H9 (cell line): ENCODE measurements around the gene VPS13C. TPM values are rescaled to one million over a fixed set of nuclear protein-coding genes. Genes with fewer than 3 reads are reported as not detected.

ENCODE experiments used
- DNase-seq: peaks from one replicate; pipeline ENCODE4 v3.0.0-alpha.2; 2017
- H2AFZ ChIP-seq: one replicate; pipeline ENCODE4 v1.6.1; 2013; ENCODE audit warnings: mild to moderate bottlenecking, low read length, control low read depth, moderate library complexity
- H2AK5ac ChIP-seq: 2 replicates; pipeline ENCODE4 v1.6.1; 2013; ENCODE audit warnings: low read length, control low read depth, mixed read lengths; ENCODE audit not compliant: insufficient read length
- H2BK120ac ChIP-seq: one replicate; pipeline ENCODE4 v1.6.1; 2013; ENCODE audit warnings: low read depth, mild to moderate bottlenecking, low read length, control low read depth, inconsistent platforms; ENCODE audit not compliant: poor library complexity, severe bottlenecking
- H2BK12ac ChIP-seq: 2 replicates; pipeline ENCODE4 v1.6.1; 2013; ENCODE audit warnings: low read length, control low read depth, mixed read lengths, low read depth; ENCODE audit not compliant: insufficient read length
- H2BK15ac ChIP-seq: 2 replicates; pipeline ENCODE4 v1.6.1; 2013; ENCODE audit warnings: low read depth, low read length, control low read depth
- H2BK20ac ChIP-seq: one replicate; pipeline ENCODE4 v1.6.1; 2013; ENCODE audit warnings: low read depth, mild to moderate bottlenecking, low read length, control low read depth, inconsistent platforms; ENCODE audit not compliant: poor library complexity, severe bottlenecking
- H2BK5ac ChIP-seq: 2 replicates; pipeline ENCODE4 v1.6.1; 2013; ENCODE audit warnings: low read length, control low read depth, mixed read lengths; ENCODE audit not compliant: insufficient read length
- H3K14ac ChIP-seq: 2 replicates; pipeline ENCODE4 v1.6.1; 2013; ENCODE audit warnings: low read length, control low read depth; ENCODE audit not compliant: insufficient read depth
- H3K18ac ChIP-seq: 2 replicates; pipeline ENCODE4 v1.6.1; 2013; ENCODE audit warnings: low read depth, mild to moderate bottlenecking, mixed read lengths, low read length, control low read depth; ENCODE audit not compliant: insufficient read length
- H3K23ac ChIP-seq: 2 replicates; pipeline ENCODE4 v1.6.1; 2013; ENCODE audit warnings: low read length, control low read depth, mixed read lengths, low read depth; ENCODE audit not compliant: insufficient read length
- H3K23me2 ChIP-seq: 2 replicates; pipeline ENCODE4 v1.6.1; 2013; ENCODE audit warnings: low read depth, mild to moderate bottlenecking, mixed read lengths, low read length, control low read depth; ENCODE audit not compliant: insufficient read length, poor library complexity, severe bottlenecking
- H3K27ac ChIP-seq: 2 replicates; pipeline ENCODE4 v1.5.1; 2013; ENCODE audit warnings: low read length, control low read depth, mixed read lengths, low read depth; ENCODE audit not compliant: insufficient read length
- H3K27me3 ChIP-seq: 2 replicates; pipeline ENCODE4 v1.6.1; 2013; ENCODE audit warnings: low read length, control low read depth, inconsistent platforms; ENCODE audit not compliant: insufficient read depth
- H3K4ac ChIP-seq: 2 replicates; pipeline ENCODE4 v1.6.1; 2013; ENCODE audit warnings: low read depth, mild to moderate bottlenecking, control low read depth, inconsistent platforms, low read length, moderate library complexity
- H3K4me1 ChIP-seq: 2 replicates; pipeline ENCODE4 v1.6.1; 2013; ENCODE audit warnings: low read length, control low read depth, inconsistent platforms; ENCODE audit not compliant: insufficient read depth
- H3K4me2 ChIP-seq: 2 replicates; pipeline ENCODE4 v1.6.1; 2013; ENCODE audit warnings: low read length, control low read depth, mixed read lengths; ENCODE audit not compliant: insufficient read length, insufficient read depth
- H3K56ac ChIP-seq: 2 replicates; pipeline ENCODE4 v1.6.1; 2013; ENCODE audit warnings: low read depth, mild to moderate bottlenecking, mixed read lengths, low read length, control low read depth; ENCODE audit not compliant: insufficient read length
- H3K79me1 ChIP-seq: 2 replicates; pipeline ENCODE4 v1.6.1; 2013; ENCODE audit warnings: low read depth, mild to moderate bottlenecking, moderate library complexity, low read length, control low read depth, inconsistent platforms; ENCODE audit not compliant: insufficient read depth, poor library complexity, severe bottlenecking
- H3K79me2 ChIP-seq: 2 replicates; pipeline ENCODE4 v1.6.1; 2013; ENCODE audit warnings: low read length, control low read depth, inconsistent platforms; ENCODE audit not compliant: insufficient read depth
- H3K9ac ChIP-seq: 2 replicates; pipeline ENCODE4 v1.6.1; 2013; ENCODE audit warnings: low read length, control low read depth, mixed read lengths; ENCODE audit not compliant: insufficient read length; ENCODE audit errors: extremely low read depth
- H3K9me3 ChIP-seq: one replicate; pipeline ENCODE4 v1.6.1; 2013; ENCODE audit warnings: low read depth, low read length, inconsistent platforms; ENCODE audit not compliant: control insufficient read depth
- H3T11ph ChIP-seq: one replicate; pipeline ENCODE4 v1.6.1; 2013; ENCODE audit warnings: mild to moderate bottlenecking, low read length, control low read depth, inconsistent platforms
- H4K20me1 ChIP-seq: one replicate; pipeline ENCODE4 v1.6.1; 2013; ENCODE audit not compliant: control insufficient read depth, insufficient read length, insufficient read depth
- H4K5ac ChIP-seq: 2 replicates; pipeline ENCODE4 v1.6.1; 2013; ENCODE audit warnings: low read depth, mild to moderate bottlenecking, mixed read lengths, low read length, control low read depth; ENCODE audit not compliant: insufficient read length
- H4K8ac ChIP-seq: replicated peaks from 2 replicates; pipeline ENCODE4 v1.6.1; 2013; ENCODE audit warnings: low read length, control low read depth, mixed read lengths, low read depth; ENCODE audit not compliant: insufficient read length
- H4K91ac ChIP-seq: 2 replicates; pipeline ENCODE4 v1.6.1; 2013; ENCODE audit warnings: low read depth, mild to moderate bottlenecking, moderate library complexity, mixed read lengths, low read length, control low read depth; ENCODE audit not compliant: insufficient read length
- H3K27ac Mint-ChIP-seq, 3 experiments: 2 replicates in 2 of 3; 3 replicates in 1 of 3; pipeline ENCODE4 v1.8.0; 2020 to 2021; ENCODE audit warnings: mixed read lengths in 3 of 3, mild to moderate bottlenecking in 1 of 3, moderate library complexity in 1 of 3
- H3K27me3 Mint-ChIP-seq: 2 replicates; pipeline ENCODE4 v1.8.0; 2021; ENCODE audit warnings: low read depth, mild to moderate bottlenecking, moderate library complexity, mixed read lengths
- H3K36me3 Mint-ChIP-seq, 3 experiments: 2 replicates in 2 of 3; 3 replicates in 1 of 3; pipeline ENCODE4 v1.8.0; 2020 to 2021; ENCODE audit warnings: low read depth in 3 of 3, mixed read lengths in 3 of 3; ENCODE audit not compliant: insufficient read depth in 1 of 3
- H3K4me1 Mint-ChIP-seq, 2 experiments: 2 replicates each; pipeline ENCODE4 v1.8.0; 2020; ENCODE audit warnings: mixed read lengths in 2 of 2
- H3K4me3 Mint-ChIP-seq, 2 experiments: 2 replicates in 1 of 2; 3 replicates in 1 of 2; pipeline ENCODE4 v1.8.0; 2020 to 2021; ENCODE audit warnings: mild to moderate bottlenecking in 2 of 2, mixed read lengths in 2 of 2, moderate library complexity in 1 of 2
- H3K9me3 Mint-ChIP-seq, 2 experiments: 2 replicates in 1 of 2; 3 replicates in 1 of 2; pipeline ENCODE4 v1.8.0; 2020; ENCODE audit warnings: mild to moderate bottlenecking in 2 of 2, mixed read lengths in 2 of 2, moderate library complexity in 1 of 2
- CTCF ChIP-seq: fragments of 200-600 bp; sonication (generic); conservative IDR thresholded peaks from 3 replicates; pipeline ENCODE4 v1.8.0; 2021; ENCODE audit warnings: antibody characterized with exemption, mild to moderate bottlenecking
- WGBS: extraction: QIAGEN DNeasy Blood & Tissue Kit; methylation state at CpG from one replicate; pipeline ENCODE4 v1.1.7; 2013; ENCODE audit warnings: missing lambda C conversion rate, low lambda C conversion rate, mixed read lengths; ENCODE audit not compliant: insufficient read length; ENCODE audit errors: extremely low coverage; 5-methylcytosine and 5-hydroxymethylcytosine counted together
- total RNA-seq: library from RNA; stranded (reverse); gene quantifications from 2 replicates; pipeline ENCODE4 v1.2.1, GENCODE V29; 2021

VPS13C gene
- total RNA-seq, 1 experiment from 2014 or later = 14.2 TPM

DNA sequence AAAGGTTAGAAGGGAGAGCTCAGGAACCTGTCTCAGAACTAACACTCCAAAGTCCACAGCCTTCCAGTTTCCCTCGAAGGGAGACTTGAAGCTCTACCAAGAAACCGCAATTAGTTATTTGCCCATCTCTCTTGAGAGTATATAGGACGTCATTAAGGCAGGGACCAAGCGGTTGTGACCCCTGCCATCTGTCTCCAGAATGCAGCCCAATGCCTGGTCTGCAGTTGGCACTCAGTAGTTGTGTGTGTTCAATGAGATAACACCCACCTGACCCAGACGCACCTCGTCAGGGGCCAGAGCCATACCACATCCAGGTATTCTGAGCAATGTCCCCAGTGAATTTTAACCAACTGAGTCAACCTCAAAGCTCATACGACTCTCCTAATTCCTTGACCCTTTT is 251.0 kb downstream of the VPS13C start:
- H4K8ac ChIP-seq = no peak overlapping the region
- no peak overlapping the region for H4K91ac ChIP-seq
- Mint-ChIP-seq H3K4me3 (no peak overlapping the region), H3K27ac (no peak overlapping the region), H3K27me3 (no peaks in the 10 kb centered on the region), H3K36me3 (no peaks in the 10 kb centered on the region), H3K9me3 (no peaks in the 10 kb centered on the region), H3K4me1 (0 out of 4 replicates have a peak, but pooled peaks cover 0 to 5% of the 10 kb centered on the region in 2 experiments)
- H3K4me2 ChIP-seq = no peak overlapping the region
- WGBS = no CpG with 5 or more reads among the region's 7 CpGs
- H3K23me2 ChIP-seq = no peaks in the 10 kb centered on the region
- H3K18ac ChIP-seq = no peak overlapping the region
- no peak overlapping the region for H2BK5ac ChIP-seq
- DNase-seq = no peak
- H4K5ac ChIP-seq = no peak overlapping the region
- no peaks in the 10 kb centered on the region; the same call in 1 of the 2 replicates for H3K4me1 ChIP-seq
- no peaks in the 10 kb centered on the region for H4K20me1 ChIP-seq
- H2BK20ac ChIP-seq = no peak overlapping the region
- no peaks in the 10 kb centered on the region for H3K27me3 ChIP-seq
- H2BK12ac ChIP-seq = no peak overlapping the region
- no peaks in the 10 kb centered on the region for H3K79me2 ChIP-seq
- no peak for TF ChIP-seq CTCF
- no peak overlapping the region for H3K23ac ChIP-seq
- H3T11ph ChIP-seq = no peak overlapping the region
- no peak overlapping the region for H2BK15ac ChIP-seq
- no peak overlapping the region for H3K9ac ChIP-seq
- no peaks in the 10 kb centered on the region for H3K79me1 ChIP-seq
- no peaks in the 10 kb centered on the region for H3K9me3 ChIP-seq
- no peak overlapping the region for H2AK5ac ChIP-seq
- no peak overlapping the region for H2BK120ac ChIP-seq
- no peak overlapping the region for H3K4ac ChIP-seq
- H3K56ac ChIP-seq = no peak overlapping the region
- H3K14ac ChIP-seq = no peak overlapping the region
- no peak overlapping the region for H2AFZ ChIP-seq
- no peak overlapping the region for H3K27ac ChIP-seq
